ENCODE data around the gene NAA80.

The NAA80 gene

DNA sequence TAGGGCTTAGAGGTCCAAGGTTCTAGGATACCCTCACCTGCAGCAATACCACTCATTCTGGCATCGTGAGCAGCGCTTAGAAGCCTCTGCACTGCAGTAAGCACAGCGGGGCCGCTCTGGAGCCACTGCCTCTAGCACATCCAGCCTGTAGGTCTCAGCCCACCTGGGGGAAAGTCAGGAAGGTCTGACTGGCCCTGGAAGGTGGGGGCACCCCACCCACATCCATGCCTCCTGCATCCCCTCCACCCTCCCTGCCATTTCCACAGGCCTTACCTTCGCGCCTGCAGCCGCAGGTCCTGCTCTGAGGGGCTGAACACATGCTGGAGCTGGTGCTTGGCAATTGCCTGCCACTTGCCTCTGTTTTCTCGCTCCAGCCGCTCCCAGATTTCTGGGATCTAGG, 42.3 kb upstream of the NAA80 start:
- peak overlapping the region; percentile 64 for H3K4me3 ChIP-seq (ENCODE audit: low read depth, low read length)
- TF ChIP-seq, protein P1, sequence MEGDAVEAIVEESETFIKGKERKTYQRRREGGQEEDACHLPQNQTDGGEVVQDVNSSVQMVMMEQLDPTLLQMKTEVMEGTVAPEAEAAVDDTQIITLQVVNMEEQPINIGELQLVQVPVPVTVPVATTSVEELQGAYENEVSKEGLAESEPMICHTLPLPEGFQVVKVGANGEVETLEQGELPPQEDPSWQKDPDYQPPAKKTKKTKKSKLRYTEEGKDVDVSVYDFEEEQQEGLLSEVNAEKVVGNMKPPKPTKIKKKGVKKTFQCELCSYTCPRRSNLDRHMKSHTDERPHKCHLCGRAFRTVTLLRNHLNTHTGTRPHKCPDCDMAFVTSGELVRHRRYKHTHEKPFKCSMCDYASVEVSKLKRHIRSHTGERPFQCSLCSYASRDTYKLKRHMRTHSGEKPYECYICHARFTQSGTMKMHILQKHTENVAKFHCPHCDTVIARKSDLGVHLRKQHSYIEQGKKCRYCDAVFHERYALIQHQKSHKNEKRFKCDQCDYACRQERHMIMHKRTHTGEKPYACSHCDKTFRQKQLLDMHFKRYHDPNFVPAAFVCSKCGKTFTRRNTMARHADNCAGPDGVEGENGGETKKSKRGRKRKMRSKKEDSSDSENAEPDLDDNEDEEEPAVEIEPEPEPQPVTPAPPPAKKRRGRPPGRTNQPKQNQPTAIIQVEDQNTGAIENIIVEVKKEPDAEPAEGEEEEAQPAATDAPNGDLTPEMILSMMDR (IDR thresholded peaks at IDR 0.05; ENCODE audit: low read depth, low read length) = no peak

DNA sequence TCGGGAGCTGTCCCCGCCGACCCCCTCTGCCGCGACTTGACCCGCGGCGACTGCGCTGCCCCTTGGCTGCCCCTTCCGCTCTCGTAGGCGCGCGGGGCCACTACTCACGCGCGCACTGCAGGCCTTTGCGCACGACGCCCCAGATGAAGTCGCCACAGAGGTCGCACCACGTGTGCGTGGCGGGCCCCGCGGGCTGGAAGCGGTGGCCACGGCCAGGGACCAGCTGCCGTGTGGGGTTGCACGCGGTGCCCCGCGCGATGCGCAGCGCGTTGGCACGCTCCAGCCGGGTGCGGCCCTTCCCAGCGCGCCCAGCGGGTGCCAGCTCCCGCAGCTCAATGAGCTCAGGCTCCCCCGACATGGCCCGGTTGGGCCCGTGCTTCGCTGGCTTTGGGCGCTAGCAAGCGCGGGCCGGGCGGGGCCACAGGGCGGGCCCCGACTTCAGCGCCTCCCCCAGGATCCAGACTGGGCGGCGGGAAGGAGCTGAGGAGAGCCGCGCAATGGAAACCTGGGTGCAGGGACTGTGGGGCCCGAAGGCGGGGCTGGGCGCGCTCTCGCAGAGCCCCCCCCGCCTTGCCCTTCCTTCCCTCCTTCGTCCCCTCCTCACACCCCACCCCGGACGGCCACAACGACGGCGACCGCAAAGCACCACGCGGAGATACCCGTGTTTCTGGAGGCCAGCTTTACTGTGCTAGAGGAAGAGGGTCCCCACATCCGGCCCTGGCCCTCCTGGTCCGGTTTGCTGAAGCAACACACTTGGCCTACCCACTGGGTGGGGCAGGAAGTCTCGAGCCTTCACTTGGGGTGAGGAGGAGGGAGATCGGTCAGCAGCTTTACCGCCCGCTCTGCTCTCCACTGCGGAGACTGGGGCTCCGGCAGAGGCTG, 41.5 kb upstream of the NAA80 start, which contains the start of gene RASSF1:
Gene RASSF1, minus strand, starts transcription at position 389 of the 882 bp plus-strand sequence. Its CDS starts 31 bp downstream, at position 358.
- H3K4me3 ChIP-seq (ENCODE audit: low read depth, low read length) = peak within 1 kb of the TSS; percentile 64
- TF ChIP-seq, protein P1 (IDR thresholded peaks at IDR 0.05; ENCODE audit: low read depth, low read length) = no peak

DNA sequence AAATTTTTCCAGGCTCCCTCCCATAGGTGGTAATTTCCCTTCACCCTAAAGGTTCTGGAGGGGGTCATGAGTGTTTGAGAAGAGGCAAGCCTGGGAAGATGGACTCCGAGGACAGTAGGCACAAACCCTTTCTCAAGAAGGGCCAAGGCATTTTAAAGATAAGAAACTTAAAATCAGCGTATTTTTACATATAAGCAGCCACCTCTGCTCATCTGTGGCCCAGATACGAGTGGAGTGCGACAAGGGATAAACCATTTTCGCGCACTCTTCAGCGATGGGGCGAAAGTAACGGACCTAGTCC, 40.9 kb upstream of the NAA80 start:
- TF ChIP-seq, protein P1 (IDR thresholded peaks at IDR 0.05; ENCODE audit: low read depth, low read length) = no peak
- peak overlapping the region; percentile 64 for H3K4me3 ChIP-seq (ENCODE audit: low read depth, low read length)

DNA sequence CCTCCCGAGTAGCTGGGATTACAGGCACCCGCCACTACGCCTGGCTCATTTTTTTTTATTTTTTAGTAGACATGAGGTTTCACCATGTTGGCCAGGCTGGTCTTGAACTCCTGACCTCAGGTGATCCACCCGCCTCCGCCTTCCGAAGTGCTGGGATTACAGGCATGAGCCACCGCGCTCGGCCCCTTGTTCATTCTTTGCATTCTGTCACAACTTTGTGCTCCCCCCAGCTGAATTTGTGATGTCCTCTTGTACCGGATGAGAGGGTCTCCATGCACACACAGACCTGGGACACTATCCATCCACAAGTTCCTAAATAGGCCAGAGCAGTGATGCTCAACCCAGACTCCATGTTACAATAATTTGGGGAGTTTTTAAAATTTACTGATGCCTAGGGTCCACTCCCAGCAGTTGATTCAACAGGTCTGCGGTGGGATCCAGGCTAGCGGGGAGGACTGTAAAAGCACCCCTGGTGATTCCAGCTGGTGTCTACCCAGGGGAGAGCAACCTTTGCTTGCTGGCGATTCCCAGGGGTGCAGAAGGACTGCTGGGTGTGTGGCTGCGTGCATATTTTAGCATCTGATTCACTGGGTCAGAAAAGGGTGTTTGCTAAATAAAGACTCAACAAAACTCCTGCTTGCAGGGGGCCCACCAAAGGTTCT, 40.4 kb upstream of the NAA80 start:
- TF ChIP-seq, protein P1 (IDR thresholded peaks at IDR 0.05; ENCODE audit: low read depth, low read length) = no peak
- peak overlapping the region; percentile 64 for H3K4me3 ChIP-seq (ENCODE audit: low read depth, low read length)

DNA sequence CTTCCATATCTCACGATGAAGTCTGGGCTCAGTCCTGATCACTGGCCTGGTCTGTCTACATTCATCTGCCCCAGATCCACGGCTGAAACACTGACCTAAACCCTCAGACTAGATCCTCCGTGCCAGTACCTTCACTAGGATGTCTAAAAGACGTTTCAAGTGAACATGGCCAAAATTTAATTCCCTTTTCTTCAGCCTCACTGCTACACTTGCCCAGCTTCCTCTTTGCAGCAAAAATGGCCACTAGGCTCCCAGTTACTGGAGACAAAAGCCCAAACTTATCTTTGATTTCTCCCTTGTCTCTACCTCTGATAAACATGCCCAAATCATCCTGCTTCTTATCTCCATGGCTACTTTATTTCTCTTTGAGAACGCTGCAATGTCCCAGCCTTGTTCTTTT, 39.8 kb upstream of the NAA80 start:
- TF ChIP-seq, protein P1 (IDR thresholded peaks at IDR 0.05; ENCODE audit: low read depth, low read length) = no peak
- no peak overlapping the region for H3K4me3 ChIP-seq (ENCODE audit: low read depth, low read length)

DNA sequence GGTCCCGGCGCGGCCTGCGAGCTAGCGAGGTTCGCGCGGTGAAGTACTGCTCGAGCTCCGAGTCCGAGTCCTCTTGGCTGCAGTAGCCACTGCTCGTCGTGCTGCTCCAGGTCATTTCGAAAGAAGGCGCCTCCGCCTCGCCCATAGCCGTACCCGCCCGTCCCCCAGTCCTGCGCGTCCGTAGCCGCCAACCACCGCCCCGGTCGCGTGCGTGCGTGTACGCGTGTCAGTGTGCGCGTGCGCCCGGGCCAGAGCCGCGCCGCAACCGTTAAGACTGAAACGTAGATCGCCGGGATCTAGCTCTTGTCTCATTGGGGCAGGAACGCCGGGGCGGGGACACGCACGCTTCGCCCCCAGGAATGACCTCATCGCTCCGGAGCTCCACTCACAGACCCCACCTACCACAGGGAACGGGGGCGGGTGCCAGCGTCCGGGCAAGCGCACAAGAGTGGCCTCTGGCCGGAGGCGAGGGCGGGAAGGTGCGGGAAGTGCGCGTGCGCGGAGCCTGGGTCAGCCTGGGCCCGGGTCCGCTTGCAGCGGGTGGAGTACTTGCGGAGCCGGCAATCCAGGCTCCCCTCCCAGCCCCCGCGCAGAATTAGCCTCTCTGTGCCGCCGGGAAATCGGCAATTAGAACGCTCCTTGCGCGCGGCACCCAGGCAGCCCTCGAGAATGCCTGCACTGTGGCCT, 38.1 kb upstream of the NAA80 start:
- TF ChIP-seq, protein P1 (IDR thresholded peaks at IDR 0.05; ENCODE audit: low read depth, low read length) = no peak
- peak overlapping the region; percentile 80 for H3K4me3 ChIP-seq (ENCODE audit: low read depth, low read length)

Measured in WI38 (cell line).